SU-DHL-6 (cell line): ENCODE measurements around the gene ATE1.
A peak's percentile ranks its signal among the peaks of the same experiment; 100 is the strongest.

Source experiments
- H2AFZ ChIP-seq: fragments of 200-600 bp; sonication (generic); 2 replicates; pipeline ENCODE4 v1.6.1; 2014; ENCODE audit warnings: low read depth, mild to moderate bottlenecking, moderate library complexity, mixed read lengths, antibody characterized with exemption, low read length; ENCODE audit not compliant: severe bottlenecking
- H3F3A ChIP-seq: fragments of 200-600 bp; shearing (Covaris generic); 2 replicates; pipeline ENCODE4 v1.6.0; 2016; ENCODE audit warnings: antibody characterized with exemption, mild to moderate bottlenecking; ENCODE audit not compliant: insufficient read depth
- H3K27ac ChIP-seq: fragments of 200-600 bp; sonication (generic); 2 replicates; pipeline ENCODE4 v1.5.1; 2016; ENCODE audit warnings: low read depth, mild to moderate bottlenecking, low read length, moderate library complexity, mixed read lengths
- H3K27me3 ChIP-seq: fragments of 200-600 bp; sonication (generic), shearing (Covaris generic); 2 replicates; pipeline ENCODE4 v1.6.0; 2014; ENCODE audit warnings: mild to moderate bottlenecking, low read length
- H3K36me3 ChIP-seq: fragments of 200-600 bp; sonication (generic); 2 replicates; pipeline ENCODE4 v1.6.1; 2014; ENCODE audit warnings: mild to moderate bottlenecking, low read length, mixed read lengths
- H3K4me2 ChIP-seq: fragments of 300-600, 200-600 bp; shearing (Covaris generic), sonication (generic); 2 replicates; pipeline ENCODE4 v1.6.0; 2014; ENCODE audit warnings: low read length, low read depth, mild to moderate bottlenecking; ENCODE audit not compliant: poor library complexity, severe bottlenecking
- H3K4me3 ChIP-seq: fragments of 200-600 bp; sonication (generic); 2 replicates; pipeline ENCODE4 v1.5.1; 2014; ENCODE audit warnings: antibody characterized with exemption, low read length, mild to moderate bottlenecking, mixed read lengths; ENCODE audit not compliant: insufficient read depth, poor library complexity, severe bottlenecking
- H3K79me2 ChIP-seq: fragments of 200-600 bp; sonication (generic); 2 replicates; pipeline ENCODE4 v1.6.1; 2014; ENCODE audit warnings: mild to moderate bottlenecking, low read length, moderate library complexity; ENCODE audit not compliant: insufficient read depth
- H3K9ac ChIP-seq: fragments of 200-600 bp; sonication (generic); 2 replicates; pipeline ENCODE4 v1.7.0; 2014; ENCODE audit warnings: mild to moderate bottlenecking, low read length
- H3K9me2 ChIP-seq: fragments of 200-600 bp; sonication (generic); replicated peaks from 2 replicates; pipeline ENCODE4 v1.6.1; 2014; ENCODE audit warnings: low read length; ENCODE audit not compliant: insufficient read depth
- H3K9me3 ChIP-seq: fragments of 200-600 bp; sonication (generic); 2 replicates; pipeline ENCODE4 v1.6.1; 2014; ENCODE audit warnings: low read length, mixed read lengths; ENCODE audit not compliant: insufficient read depth
- H4K20me1 ChIP-seq: fragments of 200-600 bp; sonication (generic); 2 replicates; pipeline ENCODE4 v1.6.1; 2014; ENCODE audit warnings: low read depth, mild to moderate bottlenecking, antibody characterized with exemption, low read length, moderate library complexity, mixed read lengths
- EZH2phosphoT487 ChIP-seq: fragments of 200-600 bp; sonication (generic), shearing (Covaris generic); conservative IDR thresholded peaks from 2 replicates; pipeline ENCODE4 v1.6.1; 2018; ENCODE audit warnings: mild to moderate bottlenecking, antibody characterized with exemption, low read length, moderate library complexity, mixed read lengths
- TF ChIP-seq, protein P1 (sequence below): fragments of 200-600 bp; sonication (generic); IDR thresholded peaks from one replicate; pipeline ENCODE4 v1.5.1; 2017; ENCODE audit warnings: antibody characterized with exemption, mild to moderate bottlenecking, low read length, moderate library complexity; ENCODE audit not compliant: insufficient read depth, poor library complexity, severe bottlenecking

The ATE1 gene

DNA sequence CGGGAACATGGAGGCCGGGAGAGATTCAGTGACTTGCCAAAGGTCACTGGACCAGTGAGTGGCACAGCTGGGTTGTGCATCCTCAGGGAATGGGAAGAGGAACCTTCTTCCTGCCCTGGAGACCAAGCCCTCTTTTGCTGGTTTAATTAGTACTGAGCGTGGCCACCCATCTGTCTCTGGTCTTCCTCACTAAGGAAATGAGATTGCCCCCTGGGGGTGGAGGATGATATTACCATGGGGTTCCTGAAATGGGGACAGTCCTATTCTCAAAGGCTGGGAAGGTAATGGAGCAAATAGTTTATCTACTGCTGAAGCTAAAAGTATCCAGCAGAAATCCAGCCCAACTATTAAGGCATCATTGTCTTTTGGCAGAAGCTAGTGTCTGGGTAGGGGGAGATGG, 231.0 kb downstream of the ATE1 start:
- Histone ChIP-seq H2AFZ (no peak overlapping the region), H3K27me3 (no peaks in the 10 kb centered on the region), H3K79me2 (no peaks in the 10 kb centered on the region), H3K9me2 (no peaks in the 10 kb centered on the region), H4K20me1 (no peaks in the 10 kb centered on the region), H3K27ac (no peak overlapping the region), H3K4me2 (no peak overlapping the region), H3F3A (no peaks in the 10 kb centered on the region), H3K9ac (no peak overlapping the region), H3K36me3 (no peaks in the 10 kb centered on the region), H3K9me3 (no peaks in the 10 kb centered on the region), H3K4me3 (no peak overlapping the region)
- TF ChIP-seq, protein P1, sequence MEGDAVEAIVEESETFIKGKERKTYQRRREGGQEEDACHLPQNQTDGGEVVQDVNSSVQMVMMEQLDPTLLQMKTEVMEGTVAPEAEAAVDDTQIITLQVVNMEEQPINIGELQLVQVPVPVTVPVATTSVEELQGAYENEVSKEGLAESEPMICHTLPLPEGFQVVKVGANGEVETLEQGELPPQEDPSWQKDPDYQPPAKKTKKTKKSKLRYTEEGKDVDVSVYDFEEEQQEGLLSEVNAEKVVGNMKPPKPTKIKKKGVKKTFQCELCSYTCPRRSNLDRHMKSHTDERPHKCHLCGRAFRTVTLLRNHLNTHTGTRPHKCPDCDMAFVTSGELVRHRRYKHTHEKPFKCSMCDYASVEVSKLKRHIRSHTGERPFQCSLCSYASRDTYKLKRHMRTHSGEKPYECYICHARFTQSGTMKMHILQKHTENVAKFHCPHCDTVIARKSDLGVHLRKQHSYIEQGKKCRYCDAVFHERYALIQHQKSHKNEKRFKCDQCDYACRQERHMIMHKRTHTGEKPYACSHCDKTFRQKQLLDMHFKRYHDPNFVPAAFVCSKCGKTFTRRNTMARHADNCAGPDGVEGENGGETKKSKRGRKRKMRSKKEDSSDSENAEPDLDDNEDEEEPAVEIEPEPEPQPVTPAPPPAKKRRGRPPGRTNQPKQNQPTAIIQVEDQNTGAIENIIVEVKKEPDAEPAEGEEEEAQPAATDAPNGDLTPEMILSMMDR = peak; percentile 37
- no peak for TF ChIP-seq EZH2phosphoT487

DNA sequence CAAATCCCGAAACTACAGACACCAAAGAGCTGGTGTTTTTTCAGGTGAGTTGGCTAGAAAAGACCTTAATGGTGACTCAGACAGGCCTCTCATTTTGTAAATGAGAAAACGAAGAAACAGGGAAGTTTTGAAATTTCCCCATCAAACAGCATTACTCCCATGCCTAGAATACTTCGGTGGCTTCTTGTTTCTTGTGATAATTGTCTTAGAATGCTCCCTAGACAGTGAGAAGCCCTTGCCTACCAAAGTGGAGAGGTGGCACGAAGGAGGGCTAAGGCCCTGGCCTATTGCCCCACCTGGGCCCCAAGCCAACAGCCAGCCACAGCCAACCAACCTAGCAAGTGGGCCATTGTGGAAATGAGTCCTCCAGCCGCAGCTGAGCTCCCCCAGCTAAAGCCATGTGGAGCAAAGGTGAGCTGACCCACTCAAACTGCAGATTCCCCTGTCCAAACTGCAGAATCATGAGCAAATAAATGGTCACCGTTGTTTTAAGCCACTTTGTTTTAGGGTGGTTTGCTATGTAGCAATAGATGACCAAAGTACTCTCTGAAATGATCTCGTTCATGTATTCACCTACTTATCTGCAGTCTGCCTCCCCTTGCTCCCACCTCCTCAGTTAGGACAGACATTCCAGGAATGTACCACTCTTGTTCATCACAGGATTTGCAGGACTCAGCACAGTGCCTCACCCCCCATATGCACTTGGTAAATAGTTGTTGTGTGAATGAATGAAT, 231.9 kb downstream of the ATE1 start:
- H3K4me3 ChIP-seq = no peak overlapping the region
- no peak overlapping the region for H2AFZ ChIP-seq
- no peaks in the 10 kb centered on the region for H3K9me3 ChIP-seq
- no peaks in the 10 kb centered on the region for H3K79me2 ChIP-seq
- H3K4me2 ChIP-seq = no peak overlapping the region
- no peaks in the 10 kb centered on the region for H3K9me2 ChIP-seq
- TF ChIP-seq, protein P1 = no peak
- TF ChIP-seq EZH2phosphoT487 = no peak
- no peak overlapping the region for H3K27ac ChIP-seq
- H3F3A ChIP-seq = no peaks in the 10 kb centered on the region
- H3K27me3 ChIP-seq = no peaks in the 10 kb centered on the region
- H4K20me1 ChIP-seq = no peaks in the 10 kb centered on the region
- H3K9ac ChIP-seq = no peak overlapping the region
- H3K36me3 ChIP-seq = no peaks in the 10 kb centered on the region

DNA sequence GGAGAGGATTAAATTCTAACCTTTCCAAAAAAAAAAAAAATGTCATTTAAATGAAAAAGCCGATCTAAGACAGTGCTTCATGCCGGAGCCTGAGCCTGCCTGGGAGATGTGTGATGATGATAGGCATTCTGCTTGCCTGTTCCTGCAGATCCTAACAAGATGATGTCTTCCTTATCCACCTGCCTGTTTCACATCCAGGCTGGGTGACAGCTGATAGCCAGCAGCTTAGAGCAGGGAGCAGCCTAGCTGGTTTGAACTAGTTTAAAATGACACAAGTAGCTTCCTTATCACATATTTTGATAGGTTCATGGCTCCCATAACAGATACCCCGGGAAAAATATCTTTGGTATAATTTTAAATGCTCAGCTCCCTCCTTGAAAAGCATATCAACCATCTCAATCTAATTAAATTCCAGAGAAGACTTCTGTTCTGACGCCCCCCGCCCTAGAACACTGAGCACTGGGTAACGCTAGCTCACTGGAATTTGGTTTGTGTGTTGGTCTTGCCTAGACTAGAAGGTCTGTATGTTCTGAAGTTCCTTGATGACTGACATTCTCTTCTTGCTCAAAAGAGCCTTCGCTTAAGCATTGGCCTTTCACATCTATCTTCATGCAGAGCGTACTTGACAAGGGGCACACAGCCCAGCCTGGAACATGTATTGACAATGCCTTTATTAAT, 232.7 kb downstream of the ATE1 start:
- no peak overlapping the region for H3K9ac ChIP-seq
- H2AFZ ChIP-seq = no peak overlapping the region
- no peak overlapping the region for H3K4me2 ChIP-seq
- no peaks in the 10 kb centered on the region for H3K9me3 ChIP-seq
- H4K20me1 ChIP-seq = no peaks in the 10 kb centered on the region
- H3K27me3 ChIP-seq = no peaks in the 10 kb centered on the region
- H3K79me2 ChIP-seq = no peaks in the 10 kb centered on the region
- no peak for TF ChIP-seq EZH2phosphoT487
- TF ChIP-seq, protein P1 = no peak
- H3K27ac ChIP-seq = no peak overlapping the region
- no peaks in the 10 kb centered on the region for H3K9me2 ChIP-seq
- H3K4me3 ChIP-seq = no peak overlapping the region
- no peaks in the 10 kb centered on the region for H3K36me3 ChIP-seq
- H3F3A ChIP-seq = no peaks in the 10 kb centered on the region
